ENCODE measurements around the gene DRC3. TPM values are rescaled to one million over a fixed set of nuclear protein-coding genes. Genes with fewer than 3 reads are reported as not detected.

The DRC3 gene
- total and polyA plus RNA-seq, 4 donors: 0.61 to 1.5 (median 1.1) TPM

DNA sequence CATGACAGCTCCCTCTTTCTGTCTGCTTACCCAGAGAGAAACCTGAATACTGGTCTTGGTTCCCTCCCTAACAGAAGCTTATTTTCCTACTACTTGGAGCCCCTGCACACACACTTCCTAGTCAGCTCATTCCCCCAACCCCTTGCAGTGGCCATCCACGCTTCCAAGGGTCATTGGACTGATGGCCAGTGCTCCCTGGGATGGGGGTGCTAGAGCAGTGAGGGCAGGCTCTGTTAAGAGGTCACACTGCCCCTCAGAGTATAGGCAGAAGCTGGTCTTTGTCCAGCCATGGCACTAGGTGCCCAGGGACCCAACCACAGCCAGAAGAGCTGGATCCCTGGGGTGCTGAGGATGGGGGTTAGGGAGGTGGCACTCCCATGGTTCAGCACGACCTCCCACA, 12.5 kb downstream of the DRC3 start:
- Histone ChIP-seq H3K9me3 (ENCODE audit: control insufficient read depth in 4 of 4, low read length in 3 of 4) (no peaks in the 10 kb centered on the region), H3K9ac (ENCODE audit: low read depth in 1 of 2, low read length in 2 of 2) (no peak overlapping the region), H3K4me3 (ENCODE audit: low read depth in 1 of 3, low read length in 3 of 3) (no peak overlapping the region), H3K27ac (ENCODE audit: low read depth in 1 of 2, low read length in 2 of 2) (no peak overlapping the region), H3K36me3 (ENCODE audit: control insufficient read depth in 4 of 4, insufficient read depth in 3 of 4, low read depth in 1 of 4, low read length in 3 of 4) (no peaks in the 10 kb centered on the region), H3K4me1 (ENCODE audit: control insufficient read depth in 4 of 4, insufficient read depth in 4 of 4, low read length in 3 of 4) (peaks cover 0 to 4% (median 0%) of the 10 kb centered on the region in 4 donors), H3K27me3 (ENCODE audit: control insufficient read depth in 4 of 4, insufficient read depth in 4 of 4, low read length in 3 of 4) (no peaks in the 10 kb centered on the region)
- TF ChIP-seq RAD21 (IDR thresholded peaks at IDR 0.05) (no peak), EGR1 (IDR thresholded peaks at IDR 0.05; ENCODE audit: low read depth in 2 of 2) (no peak), TAF1 (conservative IDR thresholded peaks at IDR 0.05) (no peak), FOXA1 (IDR thresholded peaks at IDR 0.05) (no peak), RXRA (IDR thresholded peaks at IDR 0.05) (peak; percentile 62 to 64)
- TF ChIP-seq, protein P1, sequence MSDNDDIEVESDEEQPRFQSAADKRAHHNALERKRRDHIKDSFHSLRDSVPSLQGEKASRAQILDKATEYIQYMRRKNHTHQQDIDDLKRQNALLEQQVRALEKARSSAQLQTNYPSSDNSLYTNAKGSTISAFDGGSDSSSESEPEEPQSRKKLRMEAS (IDR thresholded peaks at IDR 0.05): no peak
- WGBS: 65% methylated on average over 2 of the region's 2 CpGs
- no peak for DNase-seq (ENCODE audit: low spot score)

DNA sequence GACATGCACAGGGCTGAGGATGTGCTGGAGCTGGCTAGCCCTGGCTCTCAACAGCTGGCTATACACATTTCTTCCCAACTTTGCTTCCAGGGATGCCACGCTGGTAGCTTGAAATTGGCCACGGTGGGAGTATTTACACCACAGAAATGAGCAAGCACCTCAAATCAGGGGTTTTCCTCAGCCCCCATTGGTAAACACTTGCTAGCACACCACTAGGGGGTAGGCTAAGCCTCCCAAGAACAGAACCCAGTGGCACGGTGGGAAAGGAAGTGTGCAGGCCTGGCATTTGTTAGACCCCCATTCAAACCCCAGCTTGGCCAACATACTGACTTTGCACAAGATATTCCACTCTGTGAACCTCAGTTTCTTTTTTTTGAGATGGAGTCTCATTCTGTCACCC, 12.9 kb downstream of the DRC3 start:
- Histone ChIP-seq H3K36me3 (ENCODE audit: control insufficient read depth in 4 of 4, insufficient read depth in 3 of 4, low read depth in 1 of 4, low read length in 3 of 4) (no peaks in the 10 kb centered on the region), H3K27me3 (ENCODE audit: control insufficient read depth in 4 of 4, insufficient read depth in 4 of 4, low read length in 3 of 4) (no peaks in the 10 kb centered on the region), H3K4me3 (ENCODE audit: low read depth in 1 of 3, low read length in 3 of 3) (no peak overlapping the region), H3K27ac (ENCODE audit: low read depth in 1 of 2, low read length in 2 of 2) (no peak overlapping the region), H3K9me3 (ENCODE audit: control insufficient read depth in 4 of 4, low read length in 3 of 4) (no peaks in the 10 kb centered on the region), H3K9ac (ENCODE audit: low read depth in 1 of 2, low read length in 2 of 2) (no peak overlapping the region), H3K4me1 (ENCODE audit: control insufficient read depth in 4 of 4, insufficient read depth in 4 of 4, low read length in 3 of 4) (peaks cover 0 to 4% (median 0%) of the 10 kb centered on the region in 4 donors)
- WGBS: 79% methylated on average over 3 of the region's 3 CpGs
- no peak for DNase-seq (ENCODE audit: low spot score)
- TF ChIP-seq, protein P1 (IDR thresholded peaks at IDR 0.05): no peak
- peak; percentile 44 to 59 for TF ChIP-seq RAD21 (IDR thresholded peaks at IDR 0.05)

DNA sequence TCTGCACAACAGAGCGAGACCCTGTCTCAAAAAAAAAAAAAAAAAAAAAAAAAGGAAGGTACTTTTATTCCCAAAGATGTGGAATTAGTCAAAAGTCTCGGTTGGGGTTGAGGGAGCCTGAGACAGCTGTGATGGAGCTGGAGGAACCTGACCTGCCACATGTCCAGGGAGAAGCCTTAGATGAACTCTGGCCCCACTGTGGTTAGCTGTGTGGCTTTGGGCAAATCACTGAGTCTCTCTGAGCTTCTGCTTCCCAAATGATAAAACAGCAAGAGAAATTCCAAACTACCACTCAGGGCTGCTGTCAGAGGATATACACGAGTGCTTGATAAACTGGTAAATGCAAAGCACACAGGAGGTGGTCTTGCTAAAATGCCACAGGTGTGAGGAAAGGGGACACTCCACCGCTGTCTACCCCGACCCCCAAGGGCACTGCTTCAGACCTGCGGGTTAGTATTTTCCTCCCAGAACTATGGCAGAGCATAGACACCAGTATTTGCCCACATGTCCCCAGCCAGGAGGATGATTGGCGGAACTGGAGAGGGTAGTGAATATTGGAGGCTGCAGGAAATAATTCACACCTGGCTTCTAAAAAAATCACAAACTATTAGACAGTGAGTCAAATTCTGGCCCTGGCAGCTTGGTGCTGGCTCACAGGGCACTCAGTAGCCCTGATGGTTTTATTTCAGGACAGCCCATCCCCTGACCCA, 14.7 kb downstream of the DRC3 start:
- DNase-seq (ENCODE audit: low spot score): no peak
- TF ChIP-seq NR2F2 (IDR thresholded peaks at IDR 0.05): no peak
- TF ChIP-seq, protein P2, sequence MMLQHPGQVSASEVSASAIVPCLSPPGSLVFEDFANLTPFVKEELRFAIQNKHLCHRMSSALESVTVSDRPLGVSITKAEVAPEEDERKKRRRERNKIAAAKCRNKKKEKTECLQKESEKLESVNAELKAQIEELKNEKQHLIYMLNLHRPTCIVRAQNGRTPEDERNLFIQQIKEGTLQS (IDR thresholded peaks at IDR 0.05): no peak
- TF ChIP-seq SP1 (IDR thresholded peaks at IDR 0.05): no peak
- TF ChIP-seq FOXA2 (IDR thresholded peaks at IDR 0.05): no peak
- TF ChIP-seq EGR1 (IDR thresholded peaks at IDR 0.05; ENCODE audit: low read depth in 2 of 2): no peak
- Histone ChIP-seq H3K27ac (ENCODE audit: low read depth in 1 of 2, low read length in 2 of 2) (no peak overlapping the region), H3K27me3 (ENCODE audit: control insufficient read depth in 4 of 4, insufficient read depth in 4 of 4, low read length in 3 of 4) (no peaks in the 10 kb centered on the region), H3K4me1 (ENCODE audit: control insufficient read depth in 4 of 4, insufficient read depth in 4 of 4, low read length in 3 of 4) (peaks cover 0 to 4% (median 0%) of the 10 kb centered on the region in 4 donors), H3K9me3 (ENCODE audit: control insufficient read depth in 4 of 4, low read length in 3 of 4) (no peaks in the 10 kb centered on the region), H3K9ac (ENCODE audit: low read depth in 1 of 2, low read length in 2 of 2) (no peak overlapping the region), H3K36me3 (ENCODE audit: control insufficient read depth in 4 of 4, insufficient read depth in 3 of 4, low read depth in 1 of 4, low read length in 3 of 4) (no peaks in the 10 kb centered on the region), H3K4me3 (ENCODE audit: low read depth in 1 of 3, low read length in 3 of 3) (no peak overlapping the region)
- 88% methylated on average over 7 of the region's 7 CpGs for WGBS

DNA sequence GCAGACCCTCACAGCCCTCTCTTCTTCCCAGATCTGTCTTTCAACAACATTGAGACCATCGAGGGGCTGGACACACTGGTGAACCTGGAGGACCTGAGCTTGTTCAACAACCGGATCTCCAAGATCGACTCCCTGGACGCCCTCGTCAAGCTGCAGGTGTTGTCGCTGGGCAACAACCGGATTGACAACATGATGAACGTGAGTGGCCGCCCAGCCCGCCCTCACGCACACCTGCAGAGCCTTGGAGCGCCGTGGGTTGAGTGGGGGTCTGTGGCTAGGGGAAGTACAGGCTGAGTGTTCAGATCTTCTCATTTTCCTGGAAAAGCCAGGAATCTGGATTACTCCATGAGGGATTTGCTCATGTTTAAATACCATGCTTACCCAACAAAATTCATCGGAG, 15.2 kb downstream of the DRC3 start:
- no peak for DNase-seq (ENCODE audit: low spot score)
- no peaks in the 10 kb centered on the region for H3K36me3 ChIP-seq (ENCODE audit: control insufficient read depth in 4 of 4, insufficient read depth in 3 of 4, low read depth in 1 of 4, low read length in 3 of 4)
- no peak overlapping the region for H3K4me3 ChIP-seq (ENCODE audit: low read depth in 1 of 3, low read length in 3 of 3)
- peaks cover 0 to 4% (median 0%) of the 10 kb centered on the region in 4 donors for H3K4me1 ChIP-seq (ENCODE audit: control insufficient read depth in 4 of 4, insufficient read depth in 4 of 4, low read length in 3 of 4)
- H3K9ac ChIP-seq (ENCODE audit: low read depth in 1 of 2, low read length in 2 of 2): no peak overlapping the region
- H3K27me3 ChIP-seq (ENCODE audit: control insufficient read depth in 4 of 4, insufficient read depth in 4 of 4, low read length in 3 of 4): no peaks in the 10 kb centered on the region
- H3K27ac ChIP-seq (ENCODE audit: low read depth in 1 of 2, low read length in 2 of 2): no peak overlapping the region
- 90% methylated on average over 14 of the region's 14 CpGs for WGBS
- no peaks in the 10 kb centered on the region for H3K9me3 ChIP-seq (ENCODE audit: control insufficient read depth in 4 of 4, low read length in 3 of 4)
- TF ChIP-seq EGR1 (IDR thresholded peaks at IDR 0.05; ENCODE audit: low read depth in 2 of 2): no peak
- no peak for TF ChIP-seq RAD21 (IDR thresholded peaks at IDR 0.05)
- TF ChIP-seq, protein P3, sequence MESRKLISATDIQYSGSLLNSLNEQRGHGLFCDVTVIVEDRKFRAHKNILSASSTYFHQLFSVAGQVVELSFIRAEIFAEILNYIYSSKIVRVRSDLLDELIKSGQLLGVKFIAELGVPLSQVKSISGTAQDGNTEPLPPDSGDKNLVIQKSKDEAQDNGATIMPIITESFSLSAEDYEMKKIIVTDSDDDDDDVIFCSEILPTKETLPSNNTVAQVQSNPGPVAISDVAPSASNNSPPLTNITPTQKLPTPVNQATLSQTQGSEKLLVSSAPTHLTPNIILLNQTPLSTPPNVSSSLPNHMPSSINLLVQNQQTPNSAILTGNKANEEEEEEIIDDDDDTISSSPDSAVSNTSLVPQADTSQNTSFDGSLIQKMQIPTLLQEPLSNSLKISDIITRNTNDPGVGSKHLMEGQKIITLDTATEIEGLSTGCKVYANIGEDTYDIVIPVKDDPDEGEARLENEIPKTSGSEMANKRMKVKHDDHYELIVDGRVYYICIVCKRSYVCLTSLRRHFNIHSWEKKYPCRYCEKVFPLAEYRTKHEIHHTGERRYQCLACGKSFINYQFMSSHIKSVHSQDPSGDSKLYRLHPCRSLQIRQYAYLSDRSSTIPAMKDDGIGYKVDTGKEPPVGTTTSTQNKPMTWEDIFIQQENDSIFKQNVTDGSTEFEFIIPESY (IDR thresholded peaks at IDR 0.05): no peak
- TF ChIP-seq FOXA1 (IDR thresholded peaks at IDR 0.05): no peak
- TF ChIP-seq JUND (IDR thresholded peaks at IDR 0.05): no peak
- TF ChIP-seq, protein P4, sequence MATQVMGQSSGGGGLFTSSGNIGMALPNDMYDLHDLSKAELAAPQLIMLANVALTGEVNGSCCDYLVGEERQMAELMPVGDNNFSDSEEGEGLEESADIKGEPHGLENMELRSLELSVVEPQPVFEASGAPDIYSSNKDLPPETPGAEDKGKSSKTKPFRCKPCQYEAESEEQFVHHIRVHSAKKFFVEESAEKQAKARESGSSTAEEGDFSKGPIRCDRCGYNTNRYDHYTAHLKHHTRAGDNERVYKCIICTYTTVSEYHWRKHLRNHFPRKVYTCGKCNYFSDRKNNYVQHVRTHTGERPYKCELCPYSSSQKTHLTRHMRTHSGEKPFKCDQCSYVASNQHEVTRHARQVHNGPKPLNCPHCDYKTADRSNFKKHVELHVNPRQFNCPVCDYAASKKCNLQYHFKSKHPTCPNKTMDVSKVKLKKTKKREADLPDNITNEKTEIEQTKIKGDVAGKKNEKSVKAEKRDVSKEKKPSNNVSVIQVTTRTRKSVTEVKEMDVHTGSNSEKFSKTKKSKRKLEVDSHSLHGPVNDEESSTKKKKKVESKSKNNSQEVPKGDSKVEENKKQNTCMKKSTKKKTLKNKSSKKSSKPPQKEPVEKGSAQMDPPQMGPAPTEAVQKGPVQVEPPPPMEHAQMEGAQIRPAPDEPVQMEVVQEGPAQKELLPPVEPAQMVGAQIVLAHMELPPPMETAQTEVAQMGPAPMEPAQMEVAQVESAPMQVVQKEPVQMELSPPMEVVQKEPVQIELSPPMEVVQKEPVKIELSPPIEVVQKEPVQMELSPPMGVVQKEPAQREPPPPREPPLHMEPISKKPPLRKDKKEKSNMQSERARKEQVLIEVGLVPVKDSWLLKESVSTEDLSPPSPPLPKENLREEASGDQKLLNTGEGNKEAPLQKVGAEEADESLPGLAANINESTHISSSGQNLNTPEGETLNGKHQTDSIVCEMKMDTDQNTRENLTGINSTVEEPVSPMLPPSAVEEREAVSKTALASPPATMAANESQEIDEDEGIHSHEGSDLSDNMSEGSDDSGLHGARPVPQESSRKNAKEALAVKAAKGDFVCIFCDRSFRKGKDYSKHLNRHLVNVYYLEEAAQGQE (IDR thresholded peaks at IDR 0.05): no peak
- no peak for TF ChIP-seq HNF4A (conservative IDR thresholded peaks at IDR 0.05)
- no peak for TF ChIP-seq YY1 (IDR thresholded peaks at IDR 0.05)
